Loucy (cell line): ENCODE data around the gene ABTB2.

Experiments used
- H2AFZ ChIP-seq: fragments of 200-600 bp; sonication (generic); 2 replicates; pipeline ENCODE4 v1.6.0; 2016; ENCODE audit warnings: antibody characterized with exemption, mild to moderate bottlenecking, low read length, moderate library complexity
- H3F3A ChIP-seq: fragments of 200-600 bp; 2 replicates; pipeline ENCODE4 v1.6.0; 2016; ENCODE audit warnings: antibody characterized with exemption, low read depth, mild to moderate bottlenecking
- H3K27me3 ChIP-seq: fragments of 200-600 bp; sonication (generic); 2 replicates; pipeline ENCODE4 v1.6.1; 2014; ENCODE audit warnings: low read length, mild to moderate bottlenecking; ENCODE audit not compliant: insufficient read depth, poor library complexity, severe bottlenecking
- H3K36me3 ChIP-seq: fragments of 200-600 bp; sonication (generic); 2 replicates; pipeline ENCODE4 v1.6.1; 2016; ENCODE audit warnings: low read length; ENCODE audit not compliant: insufficient read depth
- H3K4me1 ChIP-seq: fragments of 200-600 bp; sonication (generic); 2 replicates; pipeline ENCODE4 v1.5.1; 2014; ENCODE audit warnings: low read length, mild to moderate bottlenecking; ENCODE audit not compliant: insufficient read depth, poor library complexity, severe bottlenecking
- H3K4me2 ChIP-seq: fragments of 200-600 bp; sonication (generic); 2 replicates; pipeline ENCODE4 v1.6.0; 2014; ENCODE audit warnings: antibody characterized with exemption, low read length, low read depth, mild to moderate bottlenecking; ENCODE audit not compliant: poor library complexity, severe bottlenecking
- H3K4me3 ChIP-seq: fragments of 200-600 bp; sonication (generic); 2 replicates; pipeline ENCODE4 v1.5.1; 2014; ENCODE audit warnings: low read length, mild to moderate bottlenecking, mixed read lengths; ENCODE audit not compliant: poor library complexity, severe bottlenecking
- H3K79me2 ChIP-seq: fragments of 200-600 bp; sonication (generic); 2 replicates; pipeline ENCODE4 v1.6.1; 2014; ENCODE audit warnings: low read length; ENCODE audit not compliant: insufficient read depth
- H3K9ac ChIP-seq: fragments of 200-600 bp; sonication (generic); 2 replicates; pipeline ENCODE4 v1.6.0; 2014; ENCODE audit warnings: mild to moderate bottlenecking, low read depth, low read length, moderate library complexity; ENCODE audit not compliant: poor library complexity, severe bottlenecking
- H3K9me2 ChIP-seq: fragments of 200-600 bp; sonication (generic); replicated peaks from 2 replicates; pipeline ENCODE4 v1.6.1; 2016; ENCODE audit warnings: low read depth, low read length, mixed read lengths
- H3K9me3 ChIP-seq: fragments of 200-600 bp; sonication (generic); 2 replicates; pipeline ENCODE4 v1.6.1; 2014; ENCODE audit warnings: mild to moderate bottlenecking, antibody characterized with exemption, low read length, low read depth; ENCODE audit not compliant: insufficient read depth
- H4K20me1 ChIP-seq: fragments of 200-600 bp; sonication (generic); 2 replicates; pipeline ENCODE4 v1.6.0; 2014; ENCODE audit warnings: antibody characterized with exemption, low read length, mild to moderate bottlenecking; ENCODE audit not compliant: insufficient read depth, poor library complexity, severe bottlenecking
- CTCF ChIP-seq: fragments of 200-600 bp; sonication (generic); conservative IDR thresholded peaks from 2 replicates; pipeline ENCODE4 v1.5.1; 2014; ENCODE audit warnings: mild to moderate bottlenecking, antibody characterized with exemption, low read length
- EZH2phosphoT487 ChIP-seq: fragments of 200-600 bp; IDR thresholded peaks from 2 replicates; pipeline ENCODE4 v1.6.1; 2018; ENCODE audit warnings: antibody characterized with exemption, mild to moderate bottlenecking, moderate library complexity, borderline replicate concordance

ABTB2 gene

GRCh38 chr11:34215806-34216453, 141.9 kb downstream of the ABTB2 start:
- H3F3A ChIP-seq, result no peaks in the 10 kb centered on the region
- H2AFZ ChIP-seq, result no peak overlapping the region
- no peak overlapping the region for H3K4me3 ChIP-seq
- peaks cover 3% of the 10 kb centered on the region for H3K4me1 ChIP-seq
- no peak overlapping the region for H3K9ac ChIP-seq
- H3K9me3 ChIP-seq, result no peaks in the 10 kb centered on the region
- TF ChIP-seq CTCF (no peak), EZH2phosphoT487 (no peak)
- no peaks in the 10 kb centered on the region for H3K9me2 ChIP-seq
- H3K36me3 ChIP-seq, result no peaks in the 10 kb centered on the region
- H3K4me2 ChIP-seq, result no peak overlapping the region
- H3K27me3 ChIP-seq, result no peaks in the 10 kb centered on the region
- H3K79me2 ChIP-seq, result no peaks in the 10 kb centered on the region
- H4K20me1 ChIP-seq, result no peaks in the 10 kb centered on the region

GRCh38 chr11:34214961-34215805, 142.6 kb downstream of the ABTB2 start:
- Histone ChIP-seq H3K79me2 (no peaks in the 10 kb centered on the region), H3K9ac (no peak overlapping the region), H3K36me3 (no peaks in the 10 kb centered on the region), H4K20me1 (no peaks in the 10 kb centered on the region), H3K4me1 (peaks cover 10% of the 10 kb centered on the region), H3K27me3 (no peaks in the 10 kb centered on the region), H3K4me2 (no peak overlapping the region), H3F3A (0 out of 2 replicates have a peak, but pooled peaks cover 4% of the 10 kb centered on the region), H3K4me3 (no peak overlapping the region), H2AFZ (no peak overlapping the region), H3K9me2 (no peaks in the 10 kb centered on the region), H3K9me3 (no peaks in the 10 kb centered on the region)
- TF ChIP-seq EZH2phosphoT487 (no peak), CTCF (no peak)

GRCh38 chr11:34213366-34213765, 144.4 kb downstream of the ABTB2 start:
- Histone ChIP-seq H3K9me2 (no peaks in the 10 kb centered on the region), H3K9me3 (no peaks in the 10 kb centered on the region), H3K79me2 (no peaks in the 10 kb centered on the region), H3K4me1 (peaks cover 23% of the 10 kb centered on the region), H2AFZ (no peak overlapping the region), H4K20me1 (no peaks in the 10 kb centered on the region), H3K4me2 (no peak overlapping the region), H3K36me3 (no peaks in the 10 kb centered on the region), H3K27me3 (no peaks in the 10 kb centered on the region), H3F3A (0 out of 2 replicates have a peak, but pooled peaks cover 7% of the 10 kb centered on the region), H3K4me3 (no peak overlapping the region), H3K9ac (no peak overlapping the region)
- TF ChIP-seq CTCF (no peak), EZH2phosphoT487 (no peak)
